A549 (cell line): ENCODE measurements around the gene MPPED1.

Experiments
- BHLHE40 ChIP-seq: IDR thresholded peaks from 2 replicates; pipeline ENCODE4 v1.6.1; 2012; ENCODE audit warnings: low read depth, low read length, inconsistent platforms
- CTCF ChIP-seq: fragments of >200 bp; sonication (Bioruptor Twin); formaldehyde crosslinking; IDR thresholded peaks from 3 replicates; pipeline ENCODE4 v1.5.1; 2016
- HEYL ChIP-seq: fragments of 250-450 bp; sonication (Bioruptor Pico); IDR thresholded peaks from 2 replicates; pipeline ENCODE4 v1.8.0; 2021; ENCODE audit warnings: mild to moderate bottlenecking, moderate library complexity
- JUN ChIP-seq, 2 experiments: fragments of >200 bp; sonication (Bioruptor Twin); formaldehyde crosslinking; IDR thresholded peaks; 2 replicates in 1 of 2; 3 replicates in 1 of 2; pipeline ENCODE4 v1.6.1; 2016 to 2017
- POLR2A ChIP-seq: IDR thresholded peaks from 2 replicates; pipeline ENCODE4 v1.6.1; 2012; ENCODE audit warnings: mild to moderate bottlenecking, low read length
- REST ChIP-seq: fragments of 200-600 bp; sonication (generic); IDR thresholded peaks from 2 replicates; pipeline ENCODE4 v1.6.1; 2016; ENCODE audit warnings: antibody characterized with exemption, mild to moderate bottlenecking, moderate library complexity
- RFX5 ChIP-seq: fragments of 450-650 bp; IDR thresholded peaks from 2 replicates; pipeline ENCODE4 v1.7.1; 2014; ENCODE audit warnings: antibody characterized with exemption, mild to moderate bottlenecking, moderate library complexity

- no peak for TF ChIP-seq CTCF
- no peak for TF ChIP-seq RFX5
- no peak for TF ChIP-seq REST
- TF ChIP-seq POLR2A, result no peak
- no peak for TF ChIP-seq JUN (IDR thresholded peaks at IDR 0.05)
- no peak for TF ChIP-seq BHLHE40
- no peak for TF ChIP-seq HEYL (CRISPR knock-in tag)
Observed at GRCh38 chr22:43404673-43405385, 7.0 kb upstream of the MPPED1 start.
